ENCODE data around the gene HTT.

DNA sequence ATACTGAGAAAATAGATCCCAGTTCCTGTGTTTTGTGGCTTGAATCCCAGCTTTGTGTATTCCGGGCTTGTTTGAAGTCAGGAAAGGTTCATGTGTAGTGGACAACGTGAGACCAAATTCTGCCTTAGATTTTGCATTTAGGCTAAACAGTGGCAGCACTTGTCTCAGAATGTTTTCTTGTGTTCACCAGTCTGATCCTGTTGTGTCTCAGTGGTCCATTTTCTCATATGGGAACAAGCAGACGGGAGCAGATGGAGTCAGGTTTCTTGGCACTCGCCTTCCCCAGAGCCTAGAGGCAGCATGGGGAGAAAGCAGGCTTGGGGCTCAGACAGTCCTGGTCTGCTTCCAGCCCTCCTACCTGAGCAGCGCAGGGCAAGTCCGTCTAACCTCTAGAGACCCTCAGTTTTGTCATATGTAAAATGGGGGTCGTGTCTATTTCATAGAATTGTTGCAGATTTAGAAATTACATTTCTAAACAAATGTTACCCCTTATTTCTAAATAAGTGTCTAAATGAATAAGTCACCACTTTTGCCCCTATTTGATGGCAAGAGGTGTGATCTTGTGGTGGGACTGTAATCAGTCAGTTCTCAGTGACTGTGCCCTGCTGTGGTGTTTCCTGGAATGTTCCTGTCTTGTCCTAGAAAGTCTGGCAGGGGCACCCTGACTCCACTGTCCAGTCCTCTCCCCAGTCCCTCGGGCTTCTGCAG lies 146.1 kb downstream of the HTT start:
- TF ChIP-seq ZFP36 (IDR thresholded peaks at IDR 0.05; ENCODE audit: borderline replicate concordance, partially characterized antibody) = no peak
- TF ChIP-seq, protein P1, sequence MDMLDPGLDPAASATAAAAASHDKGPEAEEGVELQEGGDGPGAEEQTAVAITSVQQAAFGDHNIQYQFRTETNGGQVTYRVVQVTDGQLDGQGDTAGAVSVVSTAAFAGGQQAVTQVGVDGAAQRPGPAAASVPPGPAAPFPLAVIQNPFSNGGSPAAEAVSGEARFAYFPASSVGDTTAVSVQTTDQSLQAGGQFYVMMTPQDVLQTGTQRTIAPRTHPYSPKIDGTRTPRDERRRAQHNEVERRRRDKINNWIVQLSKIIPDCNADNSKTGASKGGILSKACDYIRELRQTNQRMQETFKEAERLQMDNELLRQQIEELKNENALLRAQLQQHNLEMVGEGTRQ (IDR thresholded peaks at IDR 0.05) = no peak
- no peak for TF ChIP-seq RCOR1 (IDR thresholded peaks at IDR 0.05; ENCODE audit: low read depth, low read length)
- TF ChIP-seq, protein P2, sequence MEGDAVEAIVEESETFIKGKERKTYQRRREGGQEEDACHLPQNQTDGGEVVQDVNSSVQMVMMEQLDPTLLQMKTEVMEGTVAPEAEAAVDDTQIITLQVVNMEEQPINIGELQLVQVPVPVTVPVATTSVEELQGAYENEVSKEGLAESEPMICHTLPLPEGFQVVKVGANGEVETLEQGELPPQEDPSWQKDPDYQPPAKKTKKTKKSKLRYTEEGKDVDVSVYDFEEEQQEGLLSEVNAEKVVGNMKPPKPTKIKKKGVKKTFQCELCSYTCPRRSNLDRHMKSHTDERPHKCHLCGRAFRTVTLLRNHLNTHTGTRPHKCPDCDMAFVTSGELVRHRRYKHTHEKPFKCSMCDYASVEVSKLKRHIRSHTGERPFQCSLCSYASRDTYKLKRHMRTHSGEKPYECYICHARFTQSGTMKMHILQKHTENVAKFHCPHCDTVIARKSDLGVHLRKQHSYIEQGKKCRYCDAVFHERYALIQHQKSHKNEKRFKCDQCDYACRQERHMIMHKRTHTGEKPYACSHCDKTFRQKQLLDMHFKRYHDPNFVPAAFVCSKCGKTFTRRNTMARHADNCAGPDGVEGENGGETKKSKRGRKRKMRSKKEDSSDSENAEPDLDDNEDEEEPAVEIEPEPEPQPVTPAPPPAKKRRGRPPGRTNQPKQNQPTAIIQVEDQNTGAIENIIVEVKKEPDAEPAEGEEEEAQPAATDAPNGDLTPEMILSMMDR (IDR thresholded peaks at IDR 0.05) = no peak
- no peak for TF ChIP-seq NR3C1 (IDR thresholded peaks at IDR 0.05)
- TF ChIP-seq, protein P3, sequence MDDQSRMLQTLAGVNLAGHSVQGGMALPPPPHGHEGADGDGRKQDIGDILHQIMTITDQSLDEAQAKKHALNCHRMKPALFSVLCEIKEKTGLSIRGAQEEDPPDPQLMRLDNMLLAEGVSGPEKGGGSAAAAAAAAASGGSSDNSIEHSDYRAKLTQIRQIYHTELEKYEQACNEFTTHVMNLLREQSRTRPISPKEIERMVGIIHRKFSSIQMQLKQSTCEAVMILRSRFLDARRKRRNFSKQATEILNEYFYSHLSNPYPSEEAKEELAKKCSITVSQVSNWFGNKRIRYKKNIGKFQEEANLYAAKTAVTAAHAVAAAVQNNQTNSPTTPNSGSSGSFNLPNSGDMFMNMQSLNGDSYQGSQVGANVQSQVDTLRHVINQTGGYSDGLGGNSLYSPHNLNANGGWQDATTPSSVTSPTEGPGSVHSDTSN (IDR thresholded peaks at IDR 0.05) = no peak
- TF ChIP-seq ZC3H11A (IDR thresholded peaks at IDR 0.05) = no peak
- TF ChIP-seq, protein P4, sequence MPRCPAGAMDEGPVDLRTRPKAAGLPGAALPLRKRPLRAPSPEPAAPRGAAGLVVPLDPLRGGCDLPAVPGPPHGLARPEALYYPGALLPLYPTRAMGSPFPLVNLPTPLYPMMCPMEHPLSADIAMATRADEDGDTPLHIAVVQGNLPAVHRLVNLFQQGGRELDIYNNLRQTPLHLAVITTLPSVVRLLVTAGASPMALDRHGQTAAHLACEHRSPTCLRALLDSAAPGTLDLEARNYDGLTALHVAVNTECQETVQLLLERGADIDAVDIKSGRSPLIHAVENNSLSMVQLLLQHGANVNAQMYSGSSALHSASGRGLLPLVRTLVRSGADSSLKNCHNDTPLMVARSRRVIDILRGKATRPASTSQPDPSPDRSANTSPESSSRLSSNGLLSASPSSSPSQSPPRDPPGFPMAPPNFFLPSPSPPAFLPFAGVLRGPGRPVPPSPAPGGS (IDR thresholded peaks at IDR 0.05) = no peak
- TF ChIP-seq RAD21 (conservative IDR thresholded peaks at IDR 0.05 in 1 of 2, IDR thresholded peaks at IDR 0.05 in 1 of 2) = no peak
- TF ChIP-seq JUNB (IDR thresholded peaks at IDR 0.05) = no peak
- TF ChIP-seq POLR2A (IDR thresholded peaks at IDR 0.05; ENCODE audit: low read length) = no peak
- no peak for TF ChIP-seq EP300 (IDR thresholded peaks at IDR 0.05)
- TF ChIP-seq RFX5 (IDR thresholded peaks at IDR 0.05) = no peak
- no peak for TF ChIP-seq E2F6 (IDR thresholded peaks at IDR 0.05; ENCODE audit: borderline replicate concordance, low read depth)
